Mesothelial cell of epicardium (in vitro differentiated cells): ENCODE data around the gene USP40. TPM values are rescaled to one million over a fixed set of nuclear protein-coding genes. Genes with fewer than 3 reads are reported as not detected.
"Not testable (repeated sequence)": the region's sequence is repeated elsewhere in the genome, so short reads cannot be mapped to it uniquely, and the experiment has no call there.

Source experiments
- DNase-seq, 2 experiments: peaks; one replicate each; pipeline ENCODE4 v3.0.0; 2021; ENCODE audit warnings: low spot score in 2 of 2; ENCODE audit not compliant: unreplicated experiment in 2 of 2
- H3K27ac Mint-ChIP-seq: 2 replicates; pipeline ENCODE4 v1.8.0; 2021; ENCODE audit warnings: mixed read lengths
- H3K27me3 Mint-ChIP-seq: 2 replicates; pipeline ENCODE4 v1.8.0; 2021; ENCODE audit warnings: low read depth, mixed read lengths
- H3K36me3 Mint-ChIP-seq: 2 replicates; pipeline ENCODE4 v1.8.0; 2021; ENCODE audit warnings: mixed read lengths
- H3K4me1 Mint-ChIP-seq: 2 replicates; pipeline ENCODE4 v1.8.0; 2021; ENCODE audit warnings: mixed read lengths
- H3K4me3 Mint-ChIP-seq: 2 replicates; pipeline ENCODE4 v1.8.0; 2021; ENCODE audit warnings: mild to moderate bottlenecking, moderate library complexity, mixed read lengths
- H3K9me3 Mint-ChIP-seq: 2 replicates; pipeline ENCODE4 v1.8.0; 2021; ENCODE audit warnings: mixed read lengths
- total RNA-seq: library from RNA; stranded (reverse); gene quantifications from 3 replicates; pipeline ENCODE4 v1.2.1, GENCODE V29; 2021
- TF ChIP-seq, protein P1 (sequence below): fragments of 200-600 bp; sonication (generic); IDR thresholded peaks from one replicate; pipeline ENCODE4 v1.5.0; 2021; ENCODE audit warnings: antibody characterized with exemption; ENCODE audit not compliant: unreplicated experiment

USP40 gene
- total RNA-seq, 1 donor from 2014 or later, result 51.0 TPM

DNA sequence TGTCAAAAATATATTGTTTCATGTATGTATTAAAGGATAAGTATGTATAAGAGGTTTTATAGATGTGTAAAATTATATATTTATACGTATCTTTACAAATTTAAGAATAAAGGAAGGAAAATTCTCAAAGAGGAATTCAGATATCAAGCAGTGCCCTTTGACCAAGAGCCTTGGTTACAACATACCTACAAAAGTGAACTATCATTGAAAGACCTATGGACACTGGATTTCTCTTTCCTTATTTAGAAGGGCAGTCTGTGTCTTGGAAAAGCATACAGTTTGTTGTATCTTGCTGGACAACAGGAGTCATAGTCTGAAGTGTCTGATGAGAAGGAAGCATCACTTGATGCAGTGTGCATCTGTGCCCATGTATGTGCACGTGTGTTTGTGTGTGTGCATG, 21.8 kb upstream of the USP40 start:
- no peak for DNase-seq
- peaks cover 32% of the 10 kb centered on the region for H3K27me3 Mint-ChIP-seq
- TF ChIP-seq, protein P1, sequence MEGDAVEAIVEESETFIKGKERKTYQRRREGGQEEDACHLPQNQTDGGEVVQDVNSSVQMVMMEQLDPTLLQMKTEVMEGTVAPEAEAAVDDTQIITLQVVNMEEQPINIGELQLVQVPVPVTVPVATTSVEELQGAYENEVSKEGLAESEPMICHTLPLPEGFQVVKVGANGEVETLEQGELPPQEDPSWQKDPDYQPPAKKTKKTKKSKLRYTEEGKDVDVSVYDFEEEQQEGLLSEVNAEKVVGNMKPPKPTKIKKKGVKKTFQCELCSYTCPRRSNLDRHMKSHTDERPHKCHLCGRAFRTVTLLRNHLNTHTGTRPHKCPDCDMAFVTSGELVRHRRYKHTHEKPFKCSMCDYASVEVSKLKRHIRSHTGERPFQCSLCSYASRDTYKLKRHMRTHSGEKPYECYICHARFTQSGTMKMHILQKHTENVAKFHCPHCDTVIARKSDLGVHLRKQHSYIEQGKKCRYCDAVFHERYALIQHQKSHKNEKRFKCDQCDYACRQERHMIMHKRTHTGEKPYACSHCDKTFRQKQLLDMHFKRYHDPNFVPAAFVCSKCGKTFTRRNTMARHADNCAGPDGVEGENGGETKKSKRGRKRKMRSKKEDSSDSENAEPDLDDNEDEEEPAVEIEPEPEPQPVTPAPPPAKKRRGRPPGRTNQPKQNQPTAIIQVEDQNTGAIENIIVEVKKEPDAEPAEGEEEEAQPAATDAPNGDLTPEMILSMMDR, result no peak
- no peaks in the 10 kb centered on the region for H3K4me1 Mint-ChIP-seq
- H3K27ac Mint-ChIP-seq, result no peak overlapping the region
- H3K9me3 Mint-ChIP-seq, result no peaks in the 10 kb centered on the region
- H3K36me3 Mint-ChIP-seq, result no peaks in the 10 kb centered on the region
- no peak overlapping the region for H3K4me3 Mint-ChIP-seq

DNA sequence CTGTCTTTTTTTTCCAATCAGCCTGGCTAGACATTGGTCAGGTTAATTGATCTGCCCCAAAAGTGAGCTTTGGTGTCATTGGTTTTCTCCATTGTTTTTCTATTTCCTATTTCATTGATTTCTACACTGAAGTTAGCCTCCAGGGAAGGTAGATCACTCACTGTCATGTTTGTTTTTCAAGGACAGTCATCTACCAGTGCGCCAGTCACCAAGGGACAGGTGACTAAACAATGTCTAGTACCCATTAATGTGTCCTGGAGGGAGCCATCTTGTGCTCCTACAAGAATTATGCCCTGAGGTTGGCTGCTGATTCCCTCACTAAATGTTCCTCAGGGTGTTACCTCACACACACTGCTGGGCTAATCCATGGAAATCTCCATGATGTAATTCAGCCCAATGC, 17.6 kb upstream of the USP40 start:
- no peaks in the 10 kb centered on the region for H3K36me3 Mint-ChIP-seq
- H3K27me3 Mint-ChIP-seq, result peaks cover 21% of the 10 kb centered on the region
- TF ChIP-seq, protein P1, result no peak
- no peak for DNase-seq
- no peak overlapping the region for H3K4me3 Mint-ChIP-seq
- no peak overlapping the region for H3K27ac Mint-ChIP-seq
- H3K4me1 Mint-ChIP-seq, result no peaks in the 10 kb centered on the region
- no peaks in the 10 kb centered on the region for H3K9me3 Mint-ChIP-seq

DNA sequence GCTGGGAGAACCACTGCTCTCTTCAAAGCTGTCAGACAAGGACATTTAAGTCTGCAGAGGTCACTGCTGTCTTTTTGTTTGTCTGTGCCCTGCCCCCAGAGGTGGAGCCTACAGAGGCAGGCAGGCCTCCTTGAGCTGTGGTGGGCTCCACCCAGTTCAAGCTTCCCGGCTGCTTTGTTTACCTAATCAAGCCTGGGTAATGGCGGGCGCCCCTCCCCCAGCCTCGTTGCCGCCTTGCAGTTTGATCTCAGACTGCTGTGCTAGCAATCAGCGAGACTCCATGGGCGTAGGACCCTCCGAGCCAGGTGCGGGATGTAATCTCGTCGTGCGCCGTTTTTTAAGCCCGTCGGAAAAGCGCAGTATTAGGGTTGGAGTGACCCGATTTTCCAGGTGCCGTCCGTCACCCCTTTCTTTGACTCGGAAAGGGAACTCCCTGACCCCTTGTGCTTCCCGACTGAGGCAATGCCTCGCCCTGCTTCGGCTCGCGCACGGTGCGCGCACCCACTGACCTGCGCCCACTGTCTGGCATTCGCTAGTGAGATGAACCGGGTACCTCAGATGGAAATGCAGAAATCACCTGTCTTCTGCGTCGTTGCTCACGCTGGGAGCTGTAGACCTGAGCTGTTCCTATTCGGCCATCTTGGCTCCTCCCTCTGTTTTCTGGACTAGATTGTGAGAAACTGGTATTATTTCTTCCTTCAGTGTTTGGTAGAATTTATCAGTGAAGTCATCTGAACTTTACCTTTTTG, 16.8 kb upstream of the USP40 start:
- DNase-seq, H3K27ac Mint-ChIP-seq, H3K4me3 Mint-ChIP-seq, H3K9me3 Mint-ChIP-seq, H3K4me1 Mint-ChIP-seq, H3K36me3 Mint-ChIP-seq: not testable (repeated sequence)
- H3K27me3 Mint-ChIP-seq, result peaks cover 14% of the 10 kb centered on the region

DNA sequence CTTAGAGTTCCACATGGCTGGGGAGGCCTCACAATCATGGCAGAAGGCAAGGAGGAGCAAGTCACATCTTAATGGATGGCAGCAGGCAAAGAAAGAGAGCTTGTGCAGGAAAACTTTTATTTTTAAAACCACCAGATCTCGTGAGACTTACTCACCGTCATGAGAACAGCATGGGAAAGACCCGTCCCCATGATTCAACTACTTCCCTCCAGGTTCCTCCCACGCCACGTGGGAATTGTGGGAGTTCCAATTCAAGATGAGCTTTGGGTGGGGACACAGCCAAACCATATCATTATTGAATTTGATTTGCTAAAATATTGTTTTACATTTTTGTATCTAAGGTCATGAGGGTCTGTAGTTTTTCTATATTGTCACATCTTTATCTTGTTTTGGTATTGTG, 10.8 kb upstream of the USP40 start:
- H3K4me1 Mint-ChIP-seq, result not testable (repeated sequence)

DNA sequence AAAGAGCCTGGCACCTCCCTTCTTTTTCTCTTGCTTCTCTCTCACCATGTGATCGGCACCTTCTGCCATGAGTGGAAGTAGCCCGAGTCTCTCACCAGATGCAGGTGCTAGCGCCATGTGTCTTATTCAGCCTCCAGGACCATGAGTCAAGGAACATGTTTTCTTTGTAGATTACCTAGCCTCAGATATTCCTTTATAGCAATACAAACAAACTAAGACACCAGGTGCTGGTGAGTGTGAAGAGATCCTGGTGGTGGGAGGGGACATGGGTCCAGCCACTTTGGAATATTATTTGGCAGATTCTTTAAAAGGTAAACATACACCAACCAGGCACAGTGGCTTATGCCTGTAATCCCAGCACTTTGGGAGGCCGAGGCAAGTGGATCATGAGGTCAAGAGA, 5.9 kb upstream of the USP40 start:
- Mint-ChIP-seq H3K27ac (no peak overlapping the region), H3K9me3 (peaks cover 12% of the 10 kb centered on the region), H3K36me3 (no peaks in the 10 kb centered on the region), H3K4me3 (no peak overlapping the region), H3K4me1 (no peaks in the 10 kb centered on the region), H3K27me3 (peaks cover 29% of the 10 kb centered on the region)
- DNase-seq, result no peak
- TF ChIP-seq, protein P1, result no peak

More for the DNA sequence above, 10.8 kb upstream of the USP40 start:
- H3K27ac Mint-ChIP-seq, DNase-seq, H3K36me3 Mint-ChIP-seq, H3K4me3 Mint-ChIP-seq: not testable (repeated sequence)
- peaks cover 12% of the 10 kb centered on the region for H3K9me3 Mint-ChIP-seq
- H3K27me3 Mint-ChIP-seq, result peaks cover 10% of the 10 kb centered on the region

DNA sequence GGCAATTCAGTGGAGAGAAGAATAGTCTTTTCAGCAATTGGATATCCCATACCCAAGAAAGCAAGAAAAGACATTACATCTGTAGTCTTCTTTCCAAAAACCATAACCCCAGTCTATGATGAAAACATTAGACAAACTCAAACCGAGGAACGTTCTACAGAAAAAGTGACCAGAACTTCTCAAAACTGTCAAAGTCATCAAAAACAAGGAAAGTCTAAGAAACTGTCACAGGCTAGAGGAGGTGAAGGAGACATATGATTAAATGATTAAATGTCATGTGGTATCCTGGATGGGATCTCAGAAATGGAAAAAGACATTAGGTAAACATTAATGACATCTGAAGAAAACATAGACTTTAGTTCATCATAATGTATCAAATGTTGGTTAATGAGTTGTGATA, 4.9 kb upstream of the USP40 start:
- no peak overlapping the region for H3K27ac Mint-ChIP-seq
- H3K27me3 Mint-ChIP-seq, result peaks cover 27% of the 10 kb centered on the region
- TF ChIP-seq, protein P1, result no peak
- no peaks in the 10 kb centered on the region for H3K36me3 Mint-ChIP-seq
- no peak overlapping the region for H3K4me3 Mint-ChIP-seq
- no peaks in the 10 kb centered on the region for H3K4me1 Mint-ChIP-seq
- H3K9me3 Mint-ChIP-seq, result peaks cover 5% of the 10 kb centered on the region
- no peak for DNase-seq
